MCF 10A (cell line): ENCODE data around the gene C17orf67. TPM values are rescaled to one million over a fixed set of nuclear protein-coding genes. Genes with fewer than 3 reads are reported as not detected.
A peak's percentile ranks its signal among the peaks of the same experiment; 100 is the strongest.

Experiments
- BruUV-seq: library from RNA; stranded (reverse); fragments of 400-500 nt; replicated peaks from 2 replicates; lab custom pipeline; 2021; lab: Mats Ljungman, UMichigan
- CTCF ChIA-PET: fragments of 300-600 bp; sonication (Branson Sonifier 250); formaldehyde crosslinking; extraction: SDS; loops from one replicate; lab custom pipeline; 2021; ENCODE audit warnings: antibody characterized with exemption, inconsistent platforms; lab: Yijun Ruan, JAX
- POLR2A ChIA-PET: fragments of 300-600, 350-650 bp; sonication (Branson Sonifier 250); formaldehyde crosslinking; extraction: SDS; loops from one replicate; lab custom pipeline; 2020; ENCODE audit warnings: antibody characterized with exemption, inconsistent platforms; lab: Yijun Ruan, JAX
- DNase-seq: peaks from one replicate; pipeline ENCODE4 v3.0.0-alpha.2; 2018; ENCODE audit not compliant: unreplicated experiment
- H3K27ac Mint-ChIP-seq: one replicate; pipeline ENCODE4 v1.8.0; 2022; ENCODE audit warnings: mild to moderate bottlenecking, low read depth, mixed read lengths; ENCODE audit not compliant: unreplicated experiment
- H3K27me3 Mint-ChIP-seq: one replicate; pipeline ENCODE4 v1.8.0; 2022; ENCODE audit warnings: mixed read lengths; ENCODE audit not compliant: insufficient read depth, unreplicated experiment
- H3K36me3 Mint-ChIP-seq: one replicate; pipeline ENCODE4 v1.8.0; 2022; ENCODE audit warnings: mild to moderate bottlenecking, moderate library complexity, mixed read lengths; ENCODE audit not compliant: insufficient read depth, unreplicated experiment
- H3K4me1 Mint-ChIP-seq: one replicate; pipeline ENCODE4 v1.8.0; 2022; ENCODE audit warnings: mixed read lengths; ENCODE audit not compliant: insufficient read depth, unreplicated experiment
- H3K4me3 Mint-ChIP-seq: one replicate; pipeline ENCODE4 v1.8.0; 2022; ENCODE audit warnings: mild to moderate bottlenecking, moderate library complexity, mixed read lengths; ENCODE audit not compliant: unreplicated experiment
- H3K9me3 Mint-ChIP-seq: one replicate; pipeline ENCODE4 v1.8.0; 2022; ENCODE audit warnings: mixed read lengths; ENCODE audit not compliant: unreplicated experiment
- CTCF ChIP-seq: fragments of 200-600 bp; IDR thresholded peaks from one replicate; pipeline ENCODE4 v1.8.0; 2022; ENCODE audit warnings: antibody characterized with exemption, mild to moderate bottlenecking; ENCODE audit not compliant: unreplicated experiment
- intact Hi-C: fragments of 100-400 bp; cut with micrococcal nuclease; formaldehyde crosslinking; loops from 2 replicates; pipeline ENCODE4 v1.14.1; 2022
- total RNA-seq: library from RNA; stranded (reverse); gene quantifications from 2 replicates; pipeline ENCODE4 v1.2.3, GENCODE V29; 2022

Gene C17orf67
- total RNA-seq, 1 experiment from 2014 or later: 3.3 TPM

- BruUV-seq: no TSS peak
- intact Hi-C loops: no loop called here
- no peak overlapping the region for H3K4me3 Mint-ChIP-seq
- peaks cover 12% of the 10 kb centered on the region for H3K4me1 Mint-ChIP-seq
- H3K27ac Mint-ChIP-seq: no peak overlapping the region
- H3K9me3 Mint-ChIP-seq: no peaks in the 10 kb centered on the region
- peaks cover 6% of the 10 kb centered on the region for H3K36me3 Mint-ChIP-seq
- ChIA-PET POLR2A (interaction anchor here (0.7 to 1.2 kb wide), 6 partner anchors 13 to 109 kb away, joined by 3 to 7 read pairs (median 4); partner anchors contain the start of gene TRIM25), CTCF (interaction anchor here (0.8 to 1.6 kb wide), 3 partner anchors 15 to 25 kb away, joined by 4 to 13 read pairs (median 5); no protein-coding TSS in a partner anchor)
- H3K27me3 Mint-ChIP-seq: no peaks in the 10 kb centered on the region
- TF ChIP-seq CTCF: no peak
- DNase-seq: no peak
Observed at GRCh38 chr17:56804454-56804853, 29.3 kb downstream of the C17orf67 start.

- BruUV-seq: no TSS peak
- ChIA-PET CTCF (interaction anchor here (0.9 to 1.5 kb wide), 2 partner anchors 14 to 17 kb away, joined by 4 read pairs; no protein-coding TSS in a partner anchor), POLR2A (no interaction called here)
- no peak for TF ChIP-seq CTCF
- DNase-seq: no peak
- intact Hi-C loops: no loop called here
- Mint-ChIP-seq H3K9me3 (no peaks in the 10 kb centered on the region), H3K4me1 (peaks cover 12% of the 10 kb centered on the region), H3K36me3 (peaks cover 6% of the 10 kb centered on the region), H3K4me3 (no peak overlapping the region), H3K27ac (no peak overlapping the region), H3K27me3 (no peaks in the 10 kb centered on the region)
Observed at GRCh38 chr17:56803071-56803470, 30.6 kb downstream of the C17orf67 start.

- BruUV-seq: no TSS peak
- no peaks in the 10 kb centered on the region for H3K9me3 Mint-ChIP-seq
- CTCF ChIA-PET: interaction anchor here (0.6 to 1.5 kb wide), 2 partner anchors 18 to 1370 kb away, joined by 3 to 4 read pairs; no protein-coding TSS in a partner anchor
- no peak for TF ChIP-seq CTCF
- H3K27me3 Mint-ChIP-seq: no peaks in the 10 kb centered on the region
- POLR2A ChIA-PET: interaction anchor here (1.3 kb wide), 1 partner anchor 33 kb away, joined by 3 read pairs; no protein-coding TSS in a partner anchor
- intact Hi-C loops: no loop called here
- no peak overlapping the region for H3K4me3 Mint-ChIP-seq
- no peak for DNase-seq
- peaks cover 2% of the 10 kb centered on the region for H3K36me3 Mint-ChIP-seq
- no peak overlapping the region for H3K27ac Mint-ChIP-seq
- peaks cover 7% of the 10 kb centered on the region for H3K4me1 Mint-ChIP-seq
Observed at GRCh38 chr17:56801459-56802178, 32.1 kb downstream of the C17orf67 start.

- Mint-ChIP-seq H3K9me3 (no peaks in the 10 kb centered on the region), H3K27me3 (no peaks in the 10 kb centered on the region), H3K4me3 (no peak overlapping the region), H3K4me1 (peaks cover 4% of the 10 kb centered on the region), H3K27ac (no peak overlapping the region), H3K36me3 (peaks cover 5% of the 10 kb centered on the region)
- ChIA-PET CTCF (interaction anchor here (2.0 kb wide), 1 partner anchor 21 kb away, joined by 7 read pairs; no protein-coding TSS in a partner anchor), POLR2A (interaction anchor here (0.9 to 1.9 kb wide), 2 partner anchors 10 to 12 kb away, joined by 3 to 9 read pairs; no protein-coding TSS in a partner anchor)
- DNase-seq: peak; percentile 58
- no TSS peak for BruUV-seq
- no peak for TF ChIP-seq CTCF
- intact Hi-C loops: no loop called here
Observed at GRCh38 chr17:56798916-56799315, 34.8 kb downstream of the C17orf67 start.
